ENCODE data around the gene LDLRAD1. TPM values are rescaled to one million over a fixed set of nuclear protein-coding genes. Genes with fewer than 3 reads are reported as not detected.
A peak's percentile ranks its signal among the peaks of the same experiment; 100 is the strongest.

Gene LDLRAD1
- total and polyA plus RNA-seq, 10 of the 15 experiments (the other 5 are each of a cell fraction or from before 2014, with no cell fraction given) = not detected

DNA sequence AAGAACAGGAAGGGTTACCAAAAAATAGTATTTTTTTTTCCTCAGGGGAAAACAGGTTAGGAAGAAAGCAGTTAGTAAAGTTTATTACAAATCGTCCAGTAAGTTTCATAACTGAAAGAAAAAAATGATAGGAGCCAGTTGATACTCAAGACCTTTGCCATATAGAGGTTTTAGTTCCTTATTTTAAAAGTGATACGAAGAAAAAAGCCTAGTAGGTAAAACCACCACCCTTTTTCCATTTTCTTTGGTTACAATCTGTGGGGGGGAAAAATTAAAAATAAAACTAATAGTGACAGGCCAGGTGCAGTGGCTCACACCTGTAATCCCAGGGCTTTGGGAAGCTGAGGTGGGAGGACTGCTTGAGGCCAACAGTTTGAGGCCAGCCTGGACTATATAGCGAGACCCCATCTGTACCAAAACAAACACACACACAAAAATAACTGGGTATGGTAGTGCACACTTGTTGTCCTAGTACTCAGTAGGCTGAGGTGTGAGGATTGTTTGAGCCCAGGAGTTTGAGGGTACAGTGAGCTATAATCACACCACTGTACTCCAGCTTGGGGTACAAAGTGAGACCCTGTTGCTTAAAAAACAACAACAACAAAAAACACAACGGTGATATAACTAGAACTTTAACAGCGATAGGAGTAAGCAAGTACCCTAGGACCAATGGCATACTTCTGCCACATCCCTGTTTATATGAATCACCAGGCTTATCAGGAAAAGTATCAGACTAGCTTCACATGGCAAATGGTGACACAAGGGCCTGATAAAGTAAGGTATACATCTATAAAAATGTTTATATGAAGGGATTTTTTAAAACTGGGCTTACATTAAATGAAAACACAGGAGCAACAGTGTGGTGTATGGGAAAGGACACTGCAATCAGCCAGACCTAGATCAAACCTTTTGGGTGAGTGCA, 29.7 kb upstream of the LDLRAD1 start (continued):
- TF ChIP-seq, protein P1, sequence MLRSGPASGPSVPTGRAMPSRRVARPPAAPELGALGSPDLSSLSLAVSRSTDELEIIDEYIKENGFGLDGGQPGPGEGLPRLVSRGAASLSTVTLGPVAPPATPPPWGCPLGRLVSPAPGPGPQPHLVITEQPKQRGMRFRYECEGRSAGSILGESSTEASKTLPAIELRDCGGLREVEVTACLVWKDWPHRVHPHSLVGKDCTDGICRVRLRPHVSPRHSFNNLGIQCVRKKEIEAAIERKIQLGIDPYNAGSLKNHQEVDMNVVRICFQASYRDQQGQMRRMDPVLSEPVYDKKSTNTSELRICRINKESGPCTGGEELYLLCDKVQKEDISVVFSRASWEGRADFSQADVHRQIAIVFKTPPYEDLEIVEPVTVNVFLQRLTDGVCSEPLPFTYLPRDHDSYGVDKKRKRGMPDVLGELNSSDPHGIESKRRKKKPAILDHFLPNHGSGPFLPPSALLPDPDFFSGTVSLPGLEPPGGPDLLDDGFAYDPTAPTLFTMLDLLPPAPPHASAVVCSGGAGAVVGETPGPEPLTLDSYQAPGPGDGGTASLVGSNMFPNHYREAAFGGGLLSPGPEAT (IDR thresholded peaks at IDR 0.05; ENCODE audit: low read depth) = 0 out of 2 replicates have a peak, but pooled peaks have one; percentile 45
- TF ChIP-seq NR2C2 (IDR thresholded peaks at IDR 0.05; ENCODE audit: borderline replicate concordance, control insufficient read depth, insufficient read length, low read depth) (no peak), CBX3 (IDR thresholded peaks at IDR 0.05; ENCODE audit: borderline replicate concordance, low read depth) (no peak), TCF3 (IDR thresholded peaks at IDR 0.05; ENCODE audit: borderline replicate concordance, insufficient read depth, low read depth, low read length) (0 out of 2 replicates have a peak, but pooled peaks have one; percentile 18), ZNF384 (IDR thresholded peaks at IDR 0.05; ENCODE audit: borderline replicate concordance, low read depth, low read length) (0 out of 2 replicates have a peak, but pooled peaks have one; percentile 22), MEF2A (IDR thresholded peaks at IDR 0.05; ENCODE audit: insufficient read depth, low read depth, low read length) (0 out of 2 replicates have a peak, but pooled peaks have one; percentile 5), KAT2A (conservative IDR thresholded peaks at IDR 0.05; ENCODE audit: control insufficient read depth, low read depth, low read length) (no peak)
